HG03342 (cell line): Measurements from ENCODE around the gene NDRG3.

Experiments
- ATAC-seq: cut with Tn5 transposase; IDR thresholded peaks from one replicate; pipeline ENCODE4 v1.9.1; 2021; ENCODE audit warnings: mild to moderate bottlenecking, moderate library complexity; ENCODE audit not compliant: unreplicated experiment

The NDRG3 gene

GRCh38 chr20:36761125-36761524 lies 15.2 kb upstream of the NDRG3 start:
- no peak for ATAC-seq

- ATAC-seq, result no peak
Measured at GRCh38 chr20:36760647-36761046, 14.8 kb upstream of the NDRG3 start.

GRCh38 chr20:36758276-36758675 lies 12.4 kb upstream of the NDRG3 start:
- no peak for ATAC-seq

GRCh38 chr20:36756496-36756895 lies 10.6 kb upstream of the NDRG3 start:
- no peak for ATAC-seq

- no peak for ATAC-seq
Measured at GRCh38 chr20:36754656-36755222, 8.8 kb upstream of the NDRG3 start.

GRCh38 chr20:36752582-36752981 lies 6.7 kb upstream of the NDRG3 start:
- no peak for ATAC-seq

DNA sequence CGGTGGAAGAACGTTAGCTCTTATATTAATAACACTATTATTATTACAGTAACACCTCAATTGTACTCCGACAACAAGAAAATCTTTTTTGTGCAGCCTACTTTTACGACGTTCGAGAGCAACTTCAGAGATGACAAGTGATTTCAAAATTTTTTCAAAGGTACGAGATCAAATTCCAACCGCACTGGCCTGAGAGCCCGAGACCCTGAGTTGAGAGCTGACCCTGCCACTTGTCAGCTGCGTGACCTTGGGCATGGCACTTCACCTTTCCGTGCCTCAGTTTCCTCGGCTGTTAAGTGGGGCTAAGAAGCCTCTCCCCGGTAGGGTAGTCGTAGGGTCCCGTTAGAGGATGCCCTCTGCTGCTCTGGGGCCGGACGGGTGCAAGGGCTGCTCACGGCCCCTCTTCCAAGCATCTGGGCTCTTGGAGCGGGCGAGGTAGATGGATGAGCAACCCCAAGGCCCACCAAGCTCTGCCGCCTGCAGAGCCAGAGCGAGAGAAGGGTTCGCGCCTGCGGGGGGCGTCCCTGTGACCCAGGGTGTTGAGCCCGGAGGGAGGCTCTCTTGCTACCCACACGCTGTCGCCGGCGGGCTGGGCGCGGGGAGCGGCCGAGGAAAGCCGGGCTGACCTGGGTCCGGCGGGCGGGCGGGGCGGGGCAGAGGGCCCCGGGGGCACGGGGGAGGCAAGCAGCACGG lies 510 bp downstream of the NDRG3 start:
- ATAC-seq, result no peak

GRCh38 chr20:36744764-36745191 lies 1.1 kb downstream of the NDRG3 start:
- no peak for ATAC-seq

GRCh38 chr20:36744243-36744642 lies 1.6 kb downstream of the NDRG3 start:
- no peak for ATAC-seq

DNA sequence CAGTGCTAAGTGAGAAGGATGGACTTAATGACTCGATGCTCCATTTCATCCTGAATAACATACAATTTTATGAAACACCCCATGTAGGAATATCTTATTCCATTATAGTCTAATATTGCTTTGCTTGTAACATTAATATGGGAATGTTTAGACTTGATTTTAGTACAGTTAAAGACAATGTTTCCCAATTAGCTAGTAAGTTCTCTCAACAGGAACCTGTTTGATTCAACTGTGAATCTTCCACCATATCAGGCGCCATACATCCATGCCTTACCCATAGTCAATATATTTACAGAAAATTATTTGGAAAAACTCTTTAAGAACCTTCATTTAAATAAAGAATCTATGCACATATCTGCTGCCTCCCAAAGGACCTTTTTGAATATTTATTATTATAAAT lies 3.3 kb downstream of the NDRG3 start:
- ATAC-seq, result no peak

GRCh38 chr20:36741072-36741471 lies 4.8 kb downstream of the NDRG3 start:
- ATAC-seq, result no peak

DNA sequence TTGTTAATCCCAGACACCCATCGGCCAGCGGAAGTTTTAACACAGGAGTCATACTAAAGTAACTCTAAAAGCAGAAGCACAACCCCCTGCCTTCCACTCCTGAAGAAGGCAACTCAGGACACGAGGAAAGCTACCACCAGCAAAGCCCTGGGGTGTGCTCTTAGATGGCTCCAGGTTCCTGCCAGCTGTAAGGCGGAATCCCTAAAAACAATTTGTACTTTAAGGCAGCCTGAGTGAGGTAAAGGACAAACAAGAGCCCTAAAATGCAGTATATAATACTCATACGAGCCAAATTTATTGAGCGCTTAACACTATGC lies 8.7 kb downstream of the NDRG3 start:
- no peak for ATAC-seq

GRCh38 chr20:36736451-36737182 lies 9.3 kb downstream of the NDRG3 start:
- ATAC-seq, result no peak

GRCh38 chr20:36732456-36732855 lies 13.4 kb downstream of the NDRG3 start:
- ATAC-seq, result no peak

- no peak for ATAC-seq
Measured at GRCh38 chr20:36728986-36729385, 16.9 kb downstream of the NDRG3 start.

- ATAC-seq, result no peak
Measured at GRCh38 chr20:36726168-36726567, 19.7 kb downstream of the NDRG3 start.

- ATAC-seq, result no peak
Measured at GRCh38 chr20:36720510-36720909, 25.4 kb downstream of the NDRG3 start.

- ATAC-seq, result no peak
Measured at GRCh38 chr20:36717657-36718056, 28.2 kb downstream of the NDRG3 start.

- ATAC-seq, result no peak
Measured at GRCh38 chr20:36717021-36717420, 28.9 kb downstream of the NDRG3 start.

GRCh38 chr20:36712775-36713174 lies 33.1 kb downstream of the NDRG3 start:
- ATAC-seq, result no peak

DNA sequence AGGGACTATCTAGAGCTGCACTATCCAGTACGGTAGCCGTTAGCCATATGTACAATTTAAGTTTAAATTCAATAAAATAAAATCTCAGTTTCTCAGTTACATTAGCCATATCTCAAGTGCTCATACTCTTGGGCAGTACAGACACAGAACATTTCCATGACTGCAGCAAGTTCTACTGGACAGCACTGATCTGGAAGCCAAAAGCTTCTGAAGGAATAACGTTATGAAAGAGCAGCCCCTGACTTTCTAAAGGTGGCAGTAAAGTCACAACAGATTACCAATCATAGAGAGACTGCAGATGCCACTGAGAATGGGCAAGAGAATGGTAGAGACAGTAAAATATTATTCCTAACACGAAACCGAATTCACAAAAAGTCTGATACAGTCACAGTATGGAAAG lies 36.8 kb downstream of the NDRG3 start:
- ATAC-seq, result no peak

- no peak for ATAC-seq
Measured at GRCh38 chr20:36703530-36703929, 42.4 kb downstream of the NDRG3 start.
